Measurements from ENCODE around the gene LAMTOR2. TPM values are rescaled to one million over a fixed set of nuclear protein-coding genes. Genes with fewer than 3 reads are reported as not detected.

LAMTOR2 gene
- total and polyA plus RNA-seq, 2 of the 8 experiments (the other 6 are each of a cell fraction or from before 2014, with no cell fraction given), result 54.7 to 122 TPM

DNA sequence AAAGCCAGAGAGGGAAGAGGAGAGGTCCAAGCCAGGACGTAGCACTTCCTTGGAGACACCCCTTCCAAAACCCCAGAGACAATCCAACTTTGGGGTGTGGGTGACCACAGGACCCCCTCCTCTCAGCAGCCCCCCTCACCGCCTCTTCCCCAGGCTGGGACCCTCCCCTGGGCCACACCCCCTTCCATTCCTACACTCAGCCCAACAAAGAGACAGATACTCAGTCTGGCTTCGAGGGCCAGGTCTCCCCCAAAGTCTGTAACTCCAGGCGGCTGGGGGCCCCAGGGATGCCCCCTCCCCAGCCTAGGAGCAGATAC lies 26.2 kb downstream of the LAMTOR2 start:
- DNase-seq (ENCODE audit: low read depth in 1 of 2, low spot score in 2 of 2), result no peak
- Histone ChIP-seq H3K9ac (replicated peaks in 1 of 4; ENCODE audit: extremely low read depth in 1 of 4, low read depth in 3 of 4, low read length in 3 of 4) (peak overlapping the region; percentile 58 to 90 (median 76)), H3K36me3 (ENCODE audit: control insufficient read depth in 2 of 4, insufficient read depth in 4 of 4, low read length in 3 of 4) (peaks cover 3 to 21% (median 8%) of the 10 kb centered on the region in 4 experiments; a peak in 6 of 8 replicates), H3K18ac (ENCODE audit: extremely low read depth, low read length) (peak overlapping the region; percentile 93; the same call in 1 of the 2 replicates), H2BK120ac (replicated peaks; ENCODE audit: low read depth, low read length) (no peak overlapping the region), H3K23ac (ENCODE audit: insufficient read length) (no peak overlapping the region), H3K79me2 (ENCODE audit: control insufficient read depth in 1 of 2, insufficient read depth in 2 of 2, low read length in 2 of 2) (peaks cover 19 to 73% of the 10 kb centered on the region in 2 experiments), H3K23me2 (ENCODE audit: low read depth, low read length) (peaks cover 14% of the 10 kb centered on the region), H4K91ac (replicated peaks; ENCODE audit: insufficient read length, low read length) (peak overlapping the region; percentile 99), H4K20me1 (replicated peaks in 1 of 2; ENCODE audit: control insufficient read depth in 1 of 2, insufficient read depth in 2 of 2, low read length in 2 of 2) (peaks cover 14 to 26% of the 10 kb centered on the region in 2 experiments), H3K56ac (replicated peaks; ENCODE audit: insufficient read length, low read depth, low read length) (peak overlapping the region; percentile 86), H2BK5ac (ENCODE audit: low read depth, low read length) (peak overlapping the region; percentile 98; the same call in 1 of the 2 replicates), H3K4me3 (ENCODE audit: extremely low read depth in 1 of 4, insufficient read depth in 2 of 4, low read depth in 3 of 4, low read length in 4 of 4) (peak overlapping the region; percentile 86 to 98 (median 94)), H2AFZ (ENCODE audit: low read length) (no peak overlapping the region), H4K8ac (ENCODE audit: extremely low read depth, insufficient read depth, low read length) (peak overlapping the region; percentile 60), H3K79me1 (ENCODE audit: low read depth, low read length) (peaks cover 20% of the 10 kb centered on the region), H3K4me1 (replicated peaks in 1 of 4; ENCODE audit: control insufficient read depth in 3 of 4, insufficient read depth in 4 of 4, low read length in 3 of 4) (peaks cover 15 to 39% (median 26%) of the 10 kb centered on the region in 4 experiments), H3K4me2 (ENCODE audit: insufficient read depth in 1 of 2, low read depth in 2 of 2, low read length in 2 of 2) (peak overlapping the region; percentile 76 to 79), H3K4ac (replicated peaks; ENCODE audit: insufficient read length, low read depth, low read length) (peak overlapping the region; percentile 82), H2BK20ac (ENCODE audit: low read length) (0 out of 2 replicates have a peak overlapping the region, but pooled peaks have one; percentile 21), H2BK12ac (ENCODE audit: low read depth, low read length) (0 out of 2 replicates have a peak overlapping the region, but pooled peaks have one; percentile 39), H2AK5ac (ENCODE audit: low read depth, low read length) (no peak overlapping the region), H3K27ac (ENCODE audit: low read depth, low read length) (peak overlapping the region; percentile 86; the same call in 1 of the 2 replicates), H2BK15ac (ENCODE audit: low read length) (peak overlapping the region; percentile 72; the same call in 1 of the 2 replicates), H3K14ac (ENCODE audit: insufficient read length) (no peak overlapping the region), H3K9me3 (ENCODE audit: insufficient read depth in 2 of 2, low read depth in 1 of 2, low read length in 1 of 2) (no peaks in the 10 kb centered on the region), H3K27me3 (replicated peaks in 1 of 4; ENCODE audit: control insufficient read depth in 3 of 4, extremely low read depth in 1 of 4, insufficient read depth in 3 of 4, low read length in 3 of 4) (no peaks in the 10 kb centered on the region), H4K5ac (ENCODE audit: insufficient read length, low read depth, low read length) (peak overlapping the region; percentile 82)
- WGBS, 2 experiments (ENCODE audit: extremely low coverage in 1 of 2, insufficient coverage in 1 of 2, insufficient read length in 1 of 2, insufficient replicate concordance in 2 of 2, low coverage in 1 of 2, low lambda C conversion rate in 2 of 2, missing lambda C conversion rate in 1 of 2), result 2% methylated on average over 4 of the region's 4 CpGs; no CpG with 5 or more reads in 1 of the 2 experiments
- ChIA-PET CTCF (ENCODE audit: partially characterized antibody) (interaction anchor here (0.8 to 29.5 kb wide), 5 partner anchors 10 to 349 kb away, joined by 3 to 1994 read pairs (median 6); partner anchors contain the start of gene LMNA), POLR2A (ENCODE audit: partially characterized antibody) (interaction anchor here (0.7 to 29.6 kb wide), 15 partner anchors 7 to 103 kb away, joined by 3 to 763 read pairs (median 16); partner anchors contain the start of genes ARHGEF2, LAMTOR2, LMNA and RAB25)
- no peak for FAIRE-seq
- TF ChIP-seq CEBPB (IDR thresholded peaks at IDR 0.05; ENCODE audit: low read depth, low read length) (no peak), TAF1 (IDR thresholded peaks at IDR 0.05; ENCODE audit: low read depth, low read length) (0 out of 2 replicates have a peak, but pooled peaks have one; percentile 16), JUN (IDR thresholded peaks at IDR 0.05; ENCODE audit: low read depth, low read length) (no peak), YY1 (IDR thresholded peaks at IDR 0.05; ENCODE audit: low read depth, low read length) (no peak), ASH2L (IDR thresholded peaks at IDR 0.05; ENCODE audit: low read length) (peak; percentile 43), POLR2AphosphoS5 (IDR thresholded peaks at IDR 0.05; ENCODE audit: low read depth, low read length) (0 out of 2 replicates have a peak, but pooled peaks have one; percentile 5)
- TF ChIP-seq, protein P1, sequence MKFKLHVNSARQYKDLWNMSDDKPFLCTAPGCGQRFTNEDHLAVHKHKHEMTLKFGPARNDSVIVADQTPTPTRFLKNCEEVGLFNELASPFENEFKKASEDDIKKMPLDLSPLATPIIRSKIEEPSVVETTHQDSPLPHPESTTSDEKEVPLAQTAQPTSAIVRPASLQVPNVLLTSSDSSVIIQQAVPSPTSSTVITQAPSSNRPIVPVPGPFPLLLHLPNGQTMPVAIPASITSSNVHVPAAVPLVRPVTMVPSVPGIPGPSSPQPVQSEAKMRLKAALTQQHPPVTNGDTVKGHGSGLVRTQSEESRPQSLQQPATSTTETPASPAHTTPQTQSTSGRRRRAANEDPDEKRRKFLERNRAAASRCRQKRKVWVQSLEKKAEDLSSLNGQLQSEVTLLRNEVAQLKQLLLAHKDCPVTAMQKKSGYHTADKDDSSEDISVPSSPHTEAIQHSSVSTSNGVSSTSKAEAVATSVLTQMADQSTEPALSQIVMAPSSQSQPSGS (IDR thresholded peaks at IDR 0.05; ENCODE audit: low read length), result no peak
